GM18526 (cell line): Measurements from ENCODE around the gene DIAPH3.

Experiments used
- POLR2A ChIP-seq: IDR thresholded peaks from 3 replicates; pipeline ENCODE4 v1.6.1; 2011; ENCODE audit not compliant: insufficient read length; ENCODE audit errors: extremely low read depth

Gene DIAPH3

DNA sequence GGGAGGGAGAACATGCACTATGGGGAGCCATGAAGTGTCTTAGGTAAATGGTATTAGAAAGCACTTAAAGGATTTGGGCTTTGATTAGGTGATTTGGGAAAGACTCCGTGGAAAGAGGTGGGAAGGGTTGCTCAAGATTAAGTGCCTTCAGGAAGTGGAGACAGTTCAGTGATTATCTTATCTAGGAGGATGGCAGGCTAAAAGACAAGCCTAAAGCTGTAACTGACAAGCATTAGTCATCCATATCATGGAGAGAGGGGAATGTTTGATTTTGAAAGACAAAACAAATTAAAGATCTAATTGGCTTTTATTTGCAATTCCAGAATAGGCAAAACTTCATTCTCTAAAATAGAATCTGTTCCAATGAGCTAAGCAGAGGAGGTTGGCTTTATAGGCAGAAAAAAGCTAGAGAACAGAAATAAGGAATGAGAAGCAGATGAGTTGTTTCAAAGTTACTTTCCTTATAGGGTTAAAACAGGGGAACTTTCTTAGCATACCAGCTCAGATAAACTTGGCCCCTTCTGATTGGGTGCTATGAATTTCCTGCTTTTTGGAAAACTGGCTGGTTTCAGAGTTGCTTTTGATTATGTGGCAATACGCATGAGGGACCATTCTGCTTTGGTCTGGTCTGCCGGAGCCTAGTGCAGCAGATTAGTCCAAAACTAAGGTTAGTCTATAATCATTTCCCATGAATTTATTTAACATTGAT lies 1.8 kb upstream of the DIAPH3 start:
- no peak for TF ChIP-seq POLR2A

DNA sequence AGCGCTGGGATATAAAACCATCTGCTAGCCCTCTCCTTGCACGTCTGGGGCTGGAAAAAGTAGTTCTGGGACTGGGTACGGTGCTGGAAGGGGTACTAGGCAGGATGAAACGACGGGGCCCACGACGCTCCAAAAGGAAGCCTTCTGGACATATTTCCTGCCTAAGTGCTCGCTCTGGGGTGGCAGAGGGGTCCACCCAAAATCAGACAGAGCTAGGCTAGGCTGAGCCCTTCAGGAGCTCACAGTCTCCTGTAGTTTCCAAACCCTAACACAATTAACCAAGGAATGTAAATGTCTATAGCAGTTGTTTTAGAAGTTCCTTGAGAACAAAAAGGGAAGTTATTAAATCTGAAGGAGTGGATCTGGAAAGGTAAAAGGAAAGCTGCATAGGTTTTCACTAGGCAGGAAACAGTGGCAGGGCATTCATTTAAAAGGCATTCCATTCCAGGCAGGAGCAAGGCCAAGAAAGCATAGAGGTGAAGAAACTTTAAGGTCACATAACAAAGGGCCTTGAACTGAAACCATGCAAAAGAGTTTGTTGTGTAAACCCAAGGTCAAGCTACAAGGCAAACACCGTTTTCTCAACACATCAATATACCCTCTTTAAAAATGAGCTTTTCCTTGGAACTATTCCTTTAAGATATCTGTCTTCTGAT lies 634 bp upstream of the DIAPH3 start:
- no peak for TF ChIP-seq POLR2A

DNA sequence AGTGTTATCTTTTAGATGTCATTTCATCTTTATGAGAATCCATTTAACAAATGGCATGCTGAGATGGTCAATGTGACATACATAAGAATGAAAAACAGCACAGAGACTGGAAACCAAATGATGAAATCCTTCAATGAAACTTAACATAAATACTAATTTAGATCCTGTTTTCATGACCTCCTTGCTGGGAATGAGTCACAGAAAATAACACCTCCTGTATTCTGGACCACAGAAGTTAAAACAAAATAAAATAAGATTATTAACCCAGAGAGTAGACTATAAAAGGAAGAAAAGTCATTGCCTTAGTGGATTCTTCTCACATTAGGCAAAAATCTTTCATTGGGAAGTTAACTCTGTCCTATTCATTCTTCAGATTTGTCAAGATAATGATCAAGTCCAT lies 1.6 kb downstream of the DIAPH3 start:
- TF ChIP-seq POLR2A = no peak

DNA sequence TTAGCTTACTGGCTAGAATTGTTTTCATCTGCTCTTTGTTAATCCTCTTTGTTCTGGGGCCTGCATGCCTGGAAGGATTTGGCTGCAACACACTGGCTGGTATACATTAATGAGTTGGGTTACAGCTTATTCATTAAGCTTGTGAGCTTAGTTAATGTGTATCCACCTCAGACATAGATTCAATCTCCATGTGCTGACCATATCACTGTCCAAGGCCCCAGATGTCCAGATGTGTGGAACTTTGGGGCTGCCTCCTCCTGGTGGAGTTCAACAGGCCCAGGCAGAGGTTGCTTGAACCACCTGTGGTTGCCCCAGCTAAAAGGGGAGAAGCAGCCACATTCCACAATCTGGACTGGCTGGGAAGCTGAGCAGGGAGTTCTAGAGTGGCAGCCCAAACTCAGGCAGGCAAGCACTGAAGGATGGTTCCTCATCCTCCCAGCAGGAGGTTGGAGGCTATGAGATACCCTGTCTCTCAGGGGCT lies 5.4 kb downstream of the DIAPH3 start:
- no peak for TF ChIP-seq POLR2A

DNA sequence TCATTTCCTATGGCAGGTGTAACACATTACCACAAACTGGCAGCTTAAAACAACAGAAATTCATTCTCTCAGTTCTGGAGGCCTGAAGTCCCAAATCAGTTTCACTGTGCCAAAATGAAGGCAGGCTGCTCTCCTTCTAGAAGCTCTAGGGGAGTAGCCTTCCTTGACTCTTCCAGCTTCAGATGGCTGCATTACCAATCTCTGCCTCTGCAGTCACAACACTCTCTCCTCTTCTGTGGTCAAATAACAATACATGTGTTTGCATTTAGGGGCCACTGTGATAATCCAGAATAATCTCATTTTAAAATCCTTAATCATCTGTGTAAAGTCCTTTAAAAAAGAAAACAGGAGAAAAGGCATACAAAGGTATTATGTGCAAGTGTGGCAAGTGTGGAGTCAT lies 7.8 kb downstream of the DIAPH3 start:
- TF ChIP-seq POLR2A = no peak

- TF ChIP-seq POLR2A = no peak
These were observed 10.8 kb downstream of the DIAPH3 start for GRCh38 chr13:60152904-60153303.

GRCh38 chr13:60152114-60152513 lies 11.6 kb downstream of the DIAPH3 start:
- TF ChIP-seq POLR2A = no peak

- no peak for TF ChIP-seq POLR2A
These were observed 13.2 kb downstream of the DIAPH3 start for GRCh38 chr13:60150538-60150937.

DNA sequence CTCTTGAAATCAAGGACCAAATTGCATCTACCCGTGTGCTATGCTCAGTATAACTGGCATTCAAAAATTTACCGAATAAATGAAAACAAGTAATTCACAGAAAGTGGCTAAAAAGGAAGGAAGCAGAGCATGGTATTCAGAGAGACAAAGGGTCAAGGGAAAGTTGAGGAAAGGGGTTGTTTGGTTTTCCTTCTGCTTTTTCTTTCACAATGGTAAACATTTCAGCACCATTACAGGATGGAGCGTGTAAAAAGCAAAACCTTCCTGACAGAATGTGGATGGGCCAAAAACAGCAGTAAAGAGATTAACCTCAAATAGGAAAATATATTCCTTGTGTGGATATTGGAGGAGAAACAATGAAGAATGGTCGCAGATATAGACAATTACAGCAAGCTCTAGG lies 14.8 kb downstream of the DIAPH3 start:
- no peak for TF ChIP-seq POLR2A

- TF ChIP-seq POLR2A = no peak
These were observed 16.4 kb downstream of the DIAPH3 start for GRCh38 chr13:60147361-60147760.

GRCh38 chr13:60146471-60146870 lies 17.3 kb downstream of the DIAPH3 start:
- TF ChIP-seq POLR2A = no peak

DNA sequence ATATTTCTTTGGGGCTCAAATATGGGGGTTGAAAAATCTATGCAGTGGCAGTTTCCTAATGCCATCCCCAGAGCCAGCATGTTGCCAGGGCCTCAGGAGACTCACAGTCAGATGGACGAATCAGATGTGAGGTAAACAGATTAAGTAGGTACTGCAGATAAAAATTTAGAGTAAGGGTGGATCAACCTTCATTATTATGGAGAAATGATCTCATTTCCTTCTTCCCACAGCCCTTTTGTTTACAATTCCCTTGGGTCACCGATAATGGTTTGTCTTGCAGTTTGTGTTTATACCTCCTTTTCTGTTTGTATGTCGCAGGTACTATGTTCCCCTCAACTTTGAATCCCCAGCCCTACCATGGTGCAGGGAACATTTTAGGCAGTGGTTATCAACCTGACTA lies 20.0 kb downstream of the DIAPH3 start:
- no peak for TF ChIP-seq POLR2A

DNA sequence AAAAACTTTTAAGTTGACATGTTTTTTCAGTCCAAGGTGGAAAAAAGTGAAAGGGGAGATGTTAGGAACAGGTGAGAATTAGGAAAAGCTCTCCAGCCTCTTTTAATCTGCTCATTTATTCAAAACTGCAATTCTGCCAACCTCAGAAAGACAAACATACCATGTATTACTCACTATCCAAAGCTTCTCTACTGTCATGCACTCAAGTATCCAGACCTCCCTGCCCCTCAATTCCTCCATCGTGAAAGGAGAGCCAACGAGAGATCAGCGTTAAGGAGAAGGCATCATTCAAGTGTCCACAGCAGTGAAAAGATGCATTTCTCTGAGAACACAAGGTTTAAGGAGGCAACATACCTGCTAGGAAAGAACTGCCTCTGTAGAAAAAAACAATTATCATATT lies 24.5 kb downstream of the DIAPH3 start:
- TF ChIP-seq POLR2A = no peak

DNA sequence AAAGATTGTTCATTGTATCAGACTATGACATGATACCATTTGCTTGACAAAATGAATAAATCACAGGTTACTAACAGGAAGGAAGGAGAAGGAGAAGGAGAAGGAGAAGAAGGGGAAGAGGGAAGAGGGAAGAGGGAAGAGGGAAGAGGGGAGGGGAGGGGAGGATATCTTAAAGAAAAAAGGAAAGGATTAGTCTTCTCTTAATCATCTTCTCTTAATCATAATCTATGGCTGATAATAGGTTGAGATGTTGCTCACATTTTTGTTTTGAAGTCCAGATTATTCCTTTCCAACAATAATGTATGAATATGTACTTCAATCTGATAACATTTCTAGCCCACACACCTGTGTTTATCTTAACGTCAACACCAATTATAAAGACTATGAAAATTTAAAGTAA lies 25.1 kb downstream of the DIAPH3 start:
- no peak for TF ChIP-seq POLR2A

DNA sequence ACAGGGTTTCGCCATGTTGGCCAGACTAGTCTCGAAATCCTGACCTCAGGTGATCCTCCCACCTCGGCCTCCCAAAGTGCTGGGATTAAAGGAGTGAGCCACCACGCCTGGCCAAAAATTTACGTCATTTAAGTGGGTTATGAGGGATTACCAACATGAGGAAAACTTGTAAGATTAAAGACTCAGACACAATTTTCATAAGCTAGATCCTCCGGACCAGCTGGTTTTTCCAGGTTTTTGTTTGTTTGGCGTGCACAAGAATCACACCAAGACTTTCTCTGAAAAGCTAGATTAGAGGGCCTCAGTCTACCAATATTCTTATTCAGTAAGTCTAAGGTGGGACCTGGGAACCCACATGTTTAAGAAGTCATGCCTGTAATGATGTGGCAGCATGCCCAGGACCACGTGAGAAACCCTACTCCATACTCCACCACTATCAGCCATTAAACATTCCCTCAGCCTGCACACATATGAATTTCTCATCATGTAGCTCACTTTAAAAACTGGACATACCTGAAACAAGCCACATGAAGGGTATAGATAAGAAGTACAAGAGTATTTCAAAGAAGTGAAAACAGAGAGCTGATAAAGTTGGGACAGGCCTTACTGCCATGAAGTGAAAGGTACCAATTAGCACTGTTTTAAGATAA lies 25.7 kb downstream of the DIAPH3 start:
- no peak for TF ChIP-seq POLR2A

- TF ChIP-seq POLR2A = no peak
These were observed 28.4 kb downstream of the DIAPH3 start for GRCh38 chr13:60135344-60135743.

GRCh38 chr13:60134376-60134775 lies 29.4 kb downstream of the DIAPH3 start:
- no peak for TF ChIP-seq POLR2A

DNA sequence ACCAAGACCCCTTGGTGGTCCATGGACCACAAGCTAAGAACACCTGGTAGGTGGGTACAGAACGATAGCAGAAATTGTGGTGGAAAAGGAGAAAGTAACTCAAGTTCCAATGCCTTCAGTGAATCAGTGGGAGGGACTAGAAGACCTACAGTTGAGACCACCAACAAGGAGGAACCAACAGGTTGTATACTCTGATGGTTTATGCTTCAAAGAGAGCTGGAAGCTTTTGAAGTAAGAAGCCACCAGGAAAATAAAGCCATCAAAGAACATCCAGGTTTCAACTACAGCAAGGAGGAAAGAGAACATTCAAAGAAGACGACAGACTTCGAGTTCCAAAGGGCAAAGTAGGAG lies 42.4 kb downstream of the DIAPH3 start:
- no peak for TF ChIP-seq POLR2A
